ENCODE measurements around the gene SLC39A11. TPM values are rescaled to one million over a fixed set of nuclear protein-coding genes. Genes with fewer than 3 reads are reported as not detected.

SLC39A11 gene
- total RNA-seq, 1 experiment from 2014 or later: 18.6 TPM

GRCh38 chr17:72955391-72956140, 136.9 kb downstream of the SLC39A11 start:
- intact Hi-C loops (cut with micrococcal nuclease; ENCODE audit: unreplicated experiment): no loop called here
- no peak for DNase-seq (ENCODE audit: low spot score)
- H3K27ac ChIP-seq (ENCODE audit: low read depth, low read length, poor library complexity, severe bottlenecking): no peak overlapping the region
- TF ChIP-seq, protein P1, sequence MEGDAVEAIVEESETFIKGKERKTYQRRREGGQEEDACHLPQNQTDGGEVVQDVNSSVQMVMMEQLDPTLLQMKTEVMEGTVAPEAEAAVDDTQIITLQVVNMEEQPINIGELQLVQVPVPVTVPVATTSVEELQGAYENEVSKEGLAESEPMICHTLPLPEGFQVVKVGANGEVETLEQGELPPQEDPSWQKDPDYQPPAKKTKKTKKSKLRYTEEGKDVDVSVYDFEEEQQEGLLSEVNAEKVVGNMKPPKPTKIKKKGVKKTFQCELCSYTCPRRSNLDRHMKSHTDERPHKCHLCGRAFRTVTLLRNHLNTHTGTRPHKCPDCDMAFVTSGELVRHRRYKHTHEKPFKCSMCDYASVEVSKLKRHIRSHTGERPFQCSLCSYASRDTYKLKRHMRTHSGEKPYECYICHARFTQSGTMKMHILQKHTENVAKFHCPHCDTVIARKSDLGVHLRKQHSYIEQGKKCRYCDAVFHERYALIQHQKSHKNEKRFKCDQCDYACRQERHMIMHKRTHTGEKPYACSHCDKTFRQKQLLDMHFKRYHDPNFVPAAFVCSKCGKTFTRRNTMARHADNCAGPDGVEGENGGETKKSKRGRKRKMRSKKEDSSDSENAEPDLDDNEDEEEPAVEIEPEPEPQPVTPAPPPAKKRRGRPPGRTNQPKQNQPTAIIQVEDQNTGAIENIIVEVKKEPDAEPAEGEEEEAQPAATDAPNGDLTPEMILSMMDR (conservative IDR thresholded peaks at IDR 0.05; ENCODE audit: low read depth, low read length): no peak
- TF ChIP-seq EZH2 (IDR thresholded peaks at IDR 0.05; ENCODE audit: borderline replicate concordance, low read depth, low read length, poor library complexity, severe bottlenecking): no peak
- no peaks in the 10 kb centered on the region for H3K27me3 ChIP-seq (replicated peaks; ENCODE audit: insufficient read depth, low read depth, low read length, poor library complexity)
- ChIA-PET CTCF (interaction anchor here (0.6 kb wide), 1 partner anchor 230 kb away, joined by 3 read pairs; no protein-coding TSS in a partner anchor), POLR2A (ENCODE audit: low non-redundant PET) (no interaction called here)
- no peaks in the 10 kb centered on the region for H3K36me3 ChIP-seq (ENCODE audit: insufficient read depth, low read length, poor library complexity, severe bottlenecking)
- BruUV-seq (replicated peaks): no TSS peak
- peaks cover 9% of the 10 kb centered on the region for H3K4me1 ChIP-seq (ENCODE audit: insufficient read depth, low read length, poor library complexity, severe bottlenecking)
- H3K9me3 ChIP-seq (ENCODE audit: low read depth, low read length, poor library complexity, severe bottlenecking): no peaks in the 10 kb centered on the region
- H3K4me3 ChIP-seq (ENCODE audit: low read depth, low read length, poor library complexity, severe bottlenecking): no peak overlapping the region

- Histone ChIP-seq H3K36me3 (ENCODE audit: insufficient read depth, low read length, poor library complexity, severe bottlenecking) (no peaks in the 10 kb centered on the region), H3K27ac (ENCODE audit: low read depth, low read length, poor library complexity, severe bottlenecking) (no peak overlapping the region), H3K9me3 (ENCODE audit: low read depth, low read length, poor library complexity, severe bottlenecking) (no peaks in the 10 kb centered on the region), H3K27me3 (replicated peaks; ENCODE audit: insufficient read depth, low read depth, low read length, poor library complexity) (no peaks in the 10 kb centered on the region), H3K4me3 (ENCODE audit: low read depth, low read length, poor library complexity, severe bottlenecking) (no peak overlapping the region), H3K4me1 (ENCODE audit: insufficient read depth, low read length, poor library complexity, severe bottlenecking) (peaks cover 19% of the 10 kb centered on the region)
- POLR2A ChIA-PET (ENCODE audit: low non-redundant PET): no interaction called here
- CTCF ChIA-PET: no interaction called here
- no peak for DNase-seq (ENCODE audit: low spot score)
- intact Hi-C loops (cut with micrococcal nuclease; ENCODE audit: unreplicated experiment): no loop called here
- BruUV-seq (replicated peaks): no TSS peak
- TF ChIP-seq EZH2 (IDR thresholded peaks at IDR 0.05; ENCODE audit: borderline replicate concordance, low read depth, low read length, poor library complexity, severe bottlenecking): no peak
- TF ChIP-seq, protein P1 (conservative IDR thresholded peaks at IDR 0.05; ENCODE audit: low read depth, low read length): no peak
Observed at GRCh38 chr17:72954579-72954978, 137.9 kb downstream of the SLC39A11 start.

GRCh38 chr17:72953621-72954020, 138.9 kb downstream of the SLC39A11 start:
- no peak for DNase-seq (ENCODE audit: low spot score)
- CTCF ChIA-PET: interaction anchor here (0.9 kb wide), 1 partner anchor 238 kb away, joined by 4 read pairs; no protein-coding TSS in a partner anchor
- Histone ChIP-seq H3K27ac (ENCODE audit: low read depth, low read length, poor library complexity, severe bottlenecking) (no peak overlapping the region), H3K27me3 (replicated peaks; ENCODE audit: insufficient read depth, low read depth, low read length, poor library complexity) (no peaks in the 10 kb centered on the region), H3K4me1 (ENCODE audit: insufficient read depth, low read length, poor library complexity, severe bottlenecking) (peaks cover 22% of the 10 kb centered on the region), H3K4me3 (ENCODE audit: low read depth, low read length, poor library complexity, severe bottlenecking) (no peak overlapping the region), H3K9me3 (ENCODE audit: low read depth, low read length, poor library complexity, severe bottlenecking) (no peaks in the 10 kb centered on the region), H3K36me3 (ENCODE audit: insufficient read depth, low read length, poor library complexity, severe bottlenecking) (no peaks in the 10 kb centered on the region)
- POLR2A ChIA-PET (ENCODE audit: low non-redundant PET): no interaction called here
- BruUV-seq (replicated peaks): no TSS peak
- TF ChIP-seq, protein P1 (conservative IDR thresholded peaks at IDR 0.05; ENCODE audit: low read depth, low read length): no peak
- no peak for TF ChIP-seq EZH2 (IDR thresholded peaks at IDR 0.05; ENCODE audit: borderline replicate concordance, low read depth, low read length, poor library complexity, severe bottlenecking)
- intact Hi-C loops (cut with micrococcal nuclease; ENCODE audit: unreplicated experiment): no loop called here
